GM12892 (cell line): ENCODE results near the gene CDC5L. TPM values are rescaled to one million over a fixed set of nuclear protein-coding genes. Genes with fewer than 3 reads are reported as not detected.
"Not testable (repeated sequence)": the region's sequence is repeated elsewhere in the genome, so short reads cannot be mapped to it uniquely, and the experiment has no call there.

ENCODE experiments used
- DNase-seq: peaks from one replicate; pipeline ENCODE4 v3.0.0; 2011; ENCODE audit not compliant: insufficient read length
- FAIRE-seq: peaks from 2 replicates; lab custom pipeline; 2011; peaks lifted over from hg19 to GRCh38; lab: Jason Lieb, UNC
- POLR2A ChIP-seq: IDR thresholded peaks from 2 replicates; pipeline ENCODE4 v1.6.1; 2011; ENCODE audit warnings: low read depth, low read length, control low read depth
- POLR2AphosphoS5 ChIP-seq: IDR thresholded peaks from 2 replicates; pipeline ENCODE4 v1.6.1; 2011; ENCODE audit warnings: low read depth, low read length, control low read depth
- TAF1 ChIP-seq: IDR thresholded peaks from 2 replicates; pipeline ENCODE4 v1.6.1; 2011; ENCODE audit warnings: low read depth, mild to moderate bottlenecking, control low read depth, low read length, borderline replicate concordance
- polyA plus RNA-seq: library from polyadenylated mRNA; unstranded; fragments of >200 nt; gene quantifications from one replicate; pipeline ENCODE4 v1.2.1, GENCODE V29; 2012; ENCODE audit warnings: missing spikeins, inconsistent platforms; ENCODE audit not compliant: missing spikeins

Gene CDC5L
- polyA plus RNA-seq: 15.0 TPM

DNA sequence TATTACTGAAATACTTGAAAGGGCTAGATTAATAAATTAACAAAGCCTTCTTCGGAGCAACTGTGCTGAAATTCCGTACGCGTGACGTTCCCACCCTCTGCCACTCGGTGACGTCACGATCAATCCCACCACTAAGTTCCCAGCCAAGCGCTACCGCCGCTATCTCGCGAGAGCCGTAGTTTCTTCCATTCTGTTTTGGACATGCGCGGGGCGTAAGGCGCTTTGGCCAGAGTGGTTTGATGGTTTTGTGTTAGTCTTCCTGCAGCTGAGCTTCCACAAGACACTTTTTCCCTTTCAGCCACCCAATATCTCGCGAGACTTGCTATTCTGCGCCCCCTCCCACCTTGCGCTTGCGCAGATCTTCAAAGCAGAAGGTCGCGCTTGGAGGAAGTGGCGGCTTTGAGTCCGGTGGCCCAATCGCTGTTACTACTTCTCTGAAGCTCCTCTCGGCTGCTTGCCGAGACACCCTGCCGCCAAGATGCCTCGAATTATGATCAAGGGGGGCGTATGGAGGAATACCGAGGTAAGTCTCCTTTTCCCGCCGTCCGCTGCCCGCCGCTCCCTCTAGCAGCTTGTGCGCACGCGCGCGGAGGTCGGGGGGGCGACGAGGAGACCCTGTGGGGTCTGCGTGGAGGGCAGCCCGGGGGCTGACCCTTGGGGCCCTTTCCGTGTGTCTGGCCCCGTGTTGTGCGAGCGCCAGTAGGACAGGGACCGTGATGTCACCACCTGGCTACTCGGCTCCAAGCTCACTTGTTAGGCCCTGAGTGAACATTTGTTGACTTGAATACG lies at the start of gene CDC5L:
Gene CDC5L (plus strand): TSS at position 361 of the 789 bp plus-strand sequence. CDS start 118 bp downstream, at position 479.
- DNase-seq (peak; percentile 80), FAIRE-seq (peak; percentile 97)
- TF ChIP-seq POLR2A (peak; percentile 96), TAF1 (peak; percentile 69), POLR2AphosphoS5 (peak; percentile 97)

- DNase-seq (peak; percentile 36), FAIRE-seq (peak; percentile 92)
- TF ChIP-seq POLR2A (no peak), POLR2AphosphoS5 (no peak), TAF1 (no peak)
Measured at GRCh38 chr6:44338228-44339122, 49.0 kb upstream of the CDC5L start.

- no peak for DNase-seq
- no peak for FAIRE-seq
- TF ChIP-seq TAF1: no peak
- TF ChIP-seq POLR2AphosphoS5: no peak
- TF ChIP-seq POLR2A: no peak
Measured at GRCh38 chr6:44339301-44339700, 48.2 kb upstream of the CDC5L start.

DNA sequence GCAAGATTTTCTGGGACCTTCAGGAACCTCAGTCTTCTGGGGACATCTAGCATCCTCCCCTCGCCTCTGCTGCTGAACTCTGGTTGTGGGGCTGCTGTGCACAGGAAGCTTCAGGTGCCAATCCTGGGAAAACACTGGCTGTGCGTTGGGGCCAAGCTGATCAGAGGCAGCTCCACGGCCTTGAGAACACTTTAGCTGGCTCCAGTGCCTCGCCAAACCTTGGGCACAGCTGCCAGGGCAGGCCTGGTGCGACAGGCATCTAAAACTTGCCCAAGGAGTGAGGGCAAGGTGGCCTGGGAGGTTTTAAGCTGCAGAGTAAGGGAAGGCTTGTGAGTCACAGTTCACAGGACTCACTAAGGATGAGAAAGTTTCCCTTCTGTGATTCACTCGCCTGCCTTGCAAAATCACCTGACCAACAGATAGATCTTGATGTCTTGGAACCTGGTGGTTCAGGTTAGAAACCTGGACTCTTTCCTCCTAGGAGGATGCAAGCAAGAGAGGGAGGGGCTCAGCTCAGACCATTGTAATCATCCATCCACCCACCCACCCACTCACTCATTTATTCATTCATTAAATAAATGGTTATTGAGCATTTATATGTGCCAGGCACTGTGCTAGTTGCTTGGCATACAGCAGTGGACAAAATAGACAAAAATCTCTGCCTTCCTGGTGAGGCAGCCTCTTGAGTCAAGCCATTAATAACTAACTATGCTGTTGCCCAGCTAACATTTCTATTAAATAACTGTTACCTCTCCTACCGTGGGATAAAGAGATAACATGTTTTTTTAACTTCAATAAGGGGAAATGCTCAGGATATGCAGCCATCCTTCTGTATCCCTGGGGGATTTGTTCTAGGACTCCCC lies 47.5 kb upstream of the CDC5L start:
- FAIRE-seq: no peak
- no peak for TF ChIP-seq TAF1
- DNase-seq: no peak

DNA sequence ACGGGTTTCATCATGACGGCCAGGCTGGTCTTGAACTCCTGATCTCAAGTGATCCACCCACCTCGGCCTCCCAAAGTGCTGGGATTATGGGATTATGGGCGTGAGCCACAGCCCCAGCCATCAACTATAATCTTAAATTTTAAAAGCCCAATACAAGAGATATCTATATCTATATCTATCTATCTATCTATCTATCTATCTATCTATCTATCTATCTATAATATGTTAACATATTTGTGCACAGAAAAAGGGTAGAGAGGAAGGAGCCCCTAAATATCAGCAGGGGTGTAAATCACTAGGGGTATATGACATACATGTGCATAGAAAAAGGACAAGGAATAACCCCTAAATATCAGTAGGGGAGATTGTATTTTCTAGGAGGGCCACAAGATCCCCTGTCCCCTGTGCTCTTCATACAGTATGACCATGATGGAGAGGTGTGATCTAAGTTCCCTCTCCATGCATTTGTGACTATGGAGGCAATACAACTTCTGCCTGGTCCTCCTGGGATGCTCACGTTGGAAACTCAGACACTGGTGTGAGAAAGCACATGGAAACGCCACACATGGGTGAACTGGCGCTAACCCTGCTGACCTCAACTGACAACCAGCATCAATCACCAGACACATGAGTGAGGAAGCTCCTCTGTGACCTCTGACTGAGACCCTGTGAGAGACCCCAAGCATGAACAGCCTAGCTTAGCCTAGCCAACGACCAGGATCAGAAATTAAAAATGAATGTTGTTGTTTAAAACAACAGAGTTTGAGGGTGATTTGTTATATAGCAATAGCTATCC lies 46.2 kb upstream of the CDC5L start:
- DNase-seq (no peak), FAIRE-seq (no peak)
- TF ChIP-seq POLR2A (no peak), TAF1 (no peak), POLR2AphosphoS5 (no peak)

- no peak for TF ChIP-seq POLR2AphosphoS5
- TF ChIP-seq POLR2A: no peak
- no peak for TF ChIP-seq TAF1
- FAIRE-seq (no peak), DNase-seq (no peak)
Measured at GRCh38 chr6:44342052-44342451, 45.5 kb upstream of the CDC5L start.

DNA sequence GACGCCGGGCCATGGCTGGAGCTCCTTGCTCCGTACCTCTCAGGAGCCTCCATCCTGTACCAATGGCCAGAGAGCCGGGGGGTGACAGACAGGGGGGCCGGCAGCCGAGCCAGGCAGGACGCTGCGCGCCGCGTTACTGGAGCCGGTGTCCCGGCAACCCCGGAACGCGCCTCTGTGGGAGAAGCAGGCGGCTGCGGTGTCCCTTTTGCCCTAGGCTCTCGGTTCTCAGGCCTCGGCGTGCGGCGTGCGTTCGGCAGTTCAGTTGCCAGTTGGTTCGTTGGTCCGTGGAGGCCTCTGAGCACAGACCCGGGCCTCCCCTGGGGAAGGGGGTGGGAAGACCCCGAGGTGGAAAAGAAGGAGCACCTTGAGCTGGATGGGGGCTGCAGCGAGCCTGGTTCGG lies 45.0 kb upstream of the CDC5L start, which contains the start of gene SPATS1:
Gene SPATS1 (plus strand): TSS at position 162 of the 400 bp plus-strand sequence. CDS start 446 bp downstream, outside the sequence.
- DNase-seq: peak; percentile 10
- TF ChIP-seq POLR2A (no peak), POLR2AphosphoS5 (no peak), TAF1 (no peak)
- FAIRE-seq: no peak

DNA sequence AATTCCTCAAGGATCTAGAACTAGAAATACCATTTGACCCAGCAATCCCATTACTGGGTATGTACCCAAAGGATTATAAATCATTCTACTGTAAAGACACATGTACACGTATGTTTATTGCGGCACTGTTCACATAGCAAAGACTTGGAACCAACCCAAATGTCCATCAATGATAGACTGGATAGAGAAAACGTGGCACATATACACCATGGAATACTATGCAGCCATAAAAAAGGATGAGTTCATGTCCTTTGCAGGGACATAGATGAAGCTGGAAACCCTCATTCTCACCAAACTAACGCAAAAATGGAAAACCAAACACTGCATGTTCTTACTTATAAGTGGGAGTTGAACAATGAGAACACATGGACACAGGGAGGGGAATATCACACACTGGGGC lies 40.7 kb upstream of the CDC5L start:
- DNase-seq, FAIRE-seq: not testable (repeated sequence)

- TF ChIP-seq TAF1 (no peak), POLR2A (no peak), POLR2AphosphoS5 (no peak)
- DNase-seq (no peak), FAIRE-seq (no peak)
Measured at GRCh38 chr6:44349904-44350649, 37.4 kb upstream of the CDC5L start.

- FAIRE-seq, DNase-seq: not testable (repeated sequence)
Measured at GRCh38 chr6:44350650-44350994, 36.9 kb upstream of the CDC5L start.

- FAIRE-seq (no peak), DNase-seq (no peak)
- TF ChIP-seq POLR2A (no peak), POLR2AphosphoS5 (no peak), TAF1 (no peak)
Measured at GRCh38 chr6:44352259-44352658, 35.2 kb upstream of the CDC5L start.
